HG03108 (cell line): ENCODE data around the gene DRICH1.
"Not testable (repeated sequence)": the region's sequence is repeated elsewhere in the genome, so short reads cannot be mapped to it uniquely, and the experiment has no call there.

Source experiments
- ATAC-seq: cut with Tn5 transposase; IDR thresholded peaks from one replicate; pipeline ENCODE4 v1.9.1; 2021; ENCODE audit warnings: moderate library complexity; ENCODE audit not compliant: unreplicated experiment

DRICH1 gene

GRCh38 chr22:23569716-23570115, 62.4 kb downstream of the DRICH1 start:
- ATAC-seq, result no peak

- no peak for ATAC-seq
Measured at GRCh38 chr22:23569291-23569690, 62.8 kb downstream of the DRICH1 start.

GRCh38 chr22:23566705-23567475, 65.2 kb downstream of the DRICH1 start:
- ATAC-seq, result no peak

GRCh38 chr22:23565915-23566704, 66.0 kb downstream of the DRICH1 start:
- no peak for ATAC-seq

GRCh38 chr22:23565305-23565914, 66.7 kb downstream of the DRICH1 start:
- ATAC-seq, result no peak

- no peak for ATAC-seq
Measured at GRCh38 chr22:23564276-23564675, 67.8 kb downstream of the DRICH1 start.

GRCh38 chr22:23563111-23563510, 69.0 kb downstream of the DRICH1 start:
- no peak for ATAC-seq

GRCh38 chr22:23562186-23562585, 69.9 kb downstream of the DRICH1 start:
- ATAC-seq, result no peak

GRCh38 chr22:23561025-23561510, 71.1 kb downstream of the DRICH1 start:
- ATAC-seq, result not testable (repeated sequence)

- not testable (repeated sequence) for ATAC-seq
Measured at GRCh38 chr22:23560215-23560614, 71.9 kb downstream of the DRICH1 start.
